ENCODE data around the gene HMX1.

HMX1 gene

GRCh38 chr4:8843597-8843996 lies 28.0 kb downstream of the HMX1 start:
- in situ Hi-C loops (cut with MboI; ENCODE audit: low sequenced_read_pairs) = no loop called here

- in situ Hi-C loops (cut with MboI; ENCODE audit: low sequenced_read_pairs) = no loop called here
Measured at GRCh38 chr4:8842614-8843013, 29.0 kb downstream of the HMX1 start.

- in situ Hi-C loops (cut with MboI; ENCODE audit: low sequenced_read_pairs) = no loop called here
Measured at GRCh38 chr4:8841678-8842268, 29.9 kb downstream of the HMX1 start.

- in situ Hi-C loops (cut with MboI; ENCODE audit: low sequenced_read_pairs) = no loop called here
Measured at GRCh38 chr4:8840816-8841455, 30.7 kb downstream of the HMX1 start.

GRCh38 chr4:8840006-8840793 lies 31.4 kb downstream of the HMX1 start:
- in situ Hi-C loops (cut with MboI; ENCODE audit: low sequenced_read_pairs) = no loop called here

GRCh38 chr4:8838961-8839431 lies 32.6 kb downstream of the HMX1 start:
- in situ Hi-C loops (cut with MboI; ENCODE audit: low sequenced_read_pairs) = no loop called here

DNA sequence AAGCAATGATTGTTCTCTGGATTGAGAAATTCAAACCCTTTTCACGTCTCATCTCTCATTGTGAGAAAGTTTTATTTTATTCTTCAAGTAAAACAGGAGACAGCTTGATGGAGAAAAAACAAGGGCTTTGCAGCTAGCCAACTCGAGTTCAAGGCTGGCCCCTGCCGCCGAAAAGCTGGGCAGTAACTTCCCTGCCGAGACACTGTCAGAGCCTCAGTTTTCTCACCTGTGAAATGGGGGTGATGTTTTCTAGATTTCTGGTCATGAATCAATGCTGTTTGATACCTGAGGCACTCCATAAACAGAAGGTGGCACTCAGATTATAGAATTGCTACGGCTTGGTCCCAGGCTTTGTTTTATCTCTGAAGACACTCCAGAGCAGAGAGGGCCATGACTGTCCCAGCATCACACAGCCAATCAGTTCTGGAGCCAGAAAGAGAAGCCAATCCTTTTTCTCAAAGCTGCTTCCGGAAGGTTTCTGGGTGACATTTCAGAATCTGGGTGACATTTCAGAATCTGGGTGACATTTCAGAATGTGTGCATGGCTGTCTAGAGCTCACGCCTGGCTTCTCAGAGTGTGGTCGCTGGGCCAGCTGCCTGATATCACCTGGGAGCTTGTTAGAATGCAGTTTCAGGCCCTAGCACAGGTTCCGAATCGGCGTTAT lies 33.2 kb downstream of the HMX1 start:
- in situ Hi-C loops (cut with MboI; ENCODE audit: low sequenced_read_pairs) = no loop called here

GRCh38 chr4:8837181-8837841 lies 34.3 kb downstream of the HMX1 start:
- in situ Hi-C loops (cut with MboI; ENCODE audit: low sequenced_read_pairs) = no loop called here

GRCh38 chr4:8836664-8837171 lies 34.9 kb downstream of the HMX1 start:
- in situ Hi-C loops (cut with MboI; ENCODE audit: low sequenced_read_pairs) = no loop called here

- in situ Hi-C loops (cut with MboI; ENCODE audit: low sequenced_read_pairs) = no loop called here
Measured at GRCh38 chr4:8835521-8836365, 35.9 kb downstream of the HMX1 start.

GRCh38 chr4:8834681-8835220 lies 36.9 kb downstream of the HMX1 start:
- in situ Hi-C loops (cut with MboI; ENCODE audit: low sequenced_read_pairs) = no loop called here

GRCh38 chr4:8832113-8832915 lies 39.3 kb downstream of the HMX1 start:
- in situ Hi-C loops (cut with MboI; ENCODE audit: low sequenced_read_pairs) = no loop called here

GRCh38 chr4:8831221-8832112 lies 40.2 kb downstream of the HMX1 start:
- in situ Hi-C loops (cut with MboI; ENCODE audit: low sequenced_read_pairs) = no loop called here

DNA sequence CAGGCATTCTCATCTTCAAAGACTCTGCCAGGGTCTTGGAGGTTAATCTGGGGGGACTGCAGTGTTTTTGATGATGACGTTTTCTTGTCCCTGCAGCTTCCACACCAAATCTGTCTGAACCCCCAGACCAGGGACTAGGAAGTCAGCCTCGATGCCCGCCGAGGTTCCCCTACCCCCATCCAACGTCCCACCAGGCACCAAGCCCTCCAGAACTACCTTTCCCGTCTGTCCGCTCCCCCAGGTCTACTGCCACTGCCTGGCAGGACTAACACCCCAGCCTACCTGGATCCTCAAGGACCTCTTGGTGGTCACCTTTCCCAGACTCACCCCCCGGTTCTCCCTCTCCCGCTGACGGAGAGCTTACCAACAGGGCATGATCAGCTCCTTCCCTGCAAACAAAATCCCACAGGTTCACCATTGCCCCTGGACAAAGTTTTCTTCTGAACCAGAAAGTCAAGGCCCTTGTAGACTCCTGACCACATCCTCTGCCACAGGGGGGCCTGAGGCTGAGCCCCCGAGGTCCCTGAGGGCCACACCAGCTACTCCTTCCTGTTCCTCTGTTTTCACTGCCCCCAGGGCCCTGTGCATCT lies 40.9 kb downstream of the HMX1 start:
- in situ Hi-C loops (cut with MboI; ENCODE audit: low sequenced_read_pairs) = no loop called here

GRCh38 chr4:8830056-8830455 lies 41.6 kb downstream of the HMX1 start:
- in situ Hi-C loops (cut with MboI; ENCODE audit: low sequenced_read_pairs) = no loop called here

- in situ Hi-C loops (cut with MboI; ENCODE audit: low sequenced_read_pairs) = no loop called here
Measured at GRCh38 chr4:8829584-8829983, 42.1 kb downstream of the HMX1 start.

- in situ Hi-C loops (cut with MboI; ENCODE audit: low sequenced_read_pairs) = no loop called here
Measured at GRCh38 chr4:8828869-8829268, 42.8 kb downstream of the HMX1 start.

Data from HL-60/S4 treated with retinoic acid at 250 ng/mL for 4 days and 3 days (cell line).